NCI-H1092 treated with DMSO at 0.1 percent for 48 hours (cell line): ENCODE data around the gene PCDHA5.
"Not testable (repeated sequence)": the region's sequence is repeated elsewhere in the genome, so short reads cannot be mapped to it uniquely, and the experiment has no call there.

Experiments
- DNase-seq: peaks from one replicate; lab custom pipeline; 2025; lab: John Stamatoyannopoulos, UW

Gene PCDHA5

DNA sequence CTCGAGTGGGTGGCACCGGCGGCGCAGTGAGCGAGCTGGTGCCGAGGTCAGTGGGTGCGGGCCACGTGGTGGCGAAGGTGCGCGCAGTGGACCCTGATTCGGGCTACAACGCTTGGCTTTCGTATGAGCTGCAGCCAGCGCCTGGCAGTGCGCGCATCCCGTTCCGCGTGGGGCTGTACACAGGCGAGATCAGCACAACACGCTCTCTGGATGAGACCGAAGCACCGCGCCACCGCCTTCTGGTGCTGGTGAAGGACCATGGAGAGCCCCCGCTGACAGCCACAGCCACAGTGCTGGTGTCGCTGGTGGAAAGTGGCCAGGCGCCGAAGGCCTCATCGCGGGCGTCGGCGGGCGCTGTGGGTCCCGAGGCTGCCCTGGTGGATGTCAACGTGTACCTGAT lies 2.1 kb downstream of the PCDHA5 start:
- no peak for DNase-seq

- no peak for DNase-seq
Observed at GRCh38 chr5:140827704-140828361, 6.4 kb downstream of the PCDHA5 start, which contains the start of gene PCDHA6. Gene PCDHA6 (plus strand): TSS chr5:140827960. CDS start chr5:140828092, 132 bp downstream.

DNA sequence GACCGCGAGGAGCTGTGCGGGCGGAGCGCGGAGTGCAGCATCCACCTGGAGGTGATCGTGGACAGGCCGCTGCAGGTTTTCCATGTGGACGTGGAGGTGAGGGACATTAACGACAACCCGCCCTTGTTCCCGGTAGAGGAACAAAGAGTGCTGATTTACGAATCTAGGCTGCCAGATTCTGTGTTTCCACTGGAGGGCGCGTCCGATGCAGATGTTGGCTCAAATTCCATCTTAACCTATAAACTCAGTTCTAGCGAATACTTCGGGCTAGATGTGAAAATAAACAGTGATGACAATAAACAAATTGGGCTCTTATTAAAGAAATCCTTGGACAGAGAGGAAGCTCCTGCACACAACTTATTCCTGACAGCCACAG lies 6.9 kb downstream of the PCDHA5 start:
- DNase-seq, result no peak

DNA sequence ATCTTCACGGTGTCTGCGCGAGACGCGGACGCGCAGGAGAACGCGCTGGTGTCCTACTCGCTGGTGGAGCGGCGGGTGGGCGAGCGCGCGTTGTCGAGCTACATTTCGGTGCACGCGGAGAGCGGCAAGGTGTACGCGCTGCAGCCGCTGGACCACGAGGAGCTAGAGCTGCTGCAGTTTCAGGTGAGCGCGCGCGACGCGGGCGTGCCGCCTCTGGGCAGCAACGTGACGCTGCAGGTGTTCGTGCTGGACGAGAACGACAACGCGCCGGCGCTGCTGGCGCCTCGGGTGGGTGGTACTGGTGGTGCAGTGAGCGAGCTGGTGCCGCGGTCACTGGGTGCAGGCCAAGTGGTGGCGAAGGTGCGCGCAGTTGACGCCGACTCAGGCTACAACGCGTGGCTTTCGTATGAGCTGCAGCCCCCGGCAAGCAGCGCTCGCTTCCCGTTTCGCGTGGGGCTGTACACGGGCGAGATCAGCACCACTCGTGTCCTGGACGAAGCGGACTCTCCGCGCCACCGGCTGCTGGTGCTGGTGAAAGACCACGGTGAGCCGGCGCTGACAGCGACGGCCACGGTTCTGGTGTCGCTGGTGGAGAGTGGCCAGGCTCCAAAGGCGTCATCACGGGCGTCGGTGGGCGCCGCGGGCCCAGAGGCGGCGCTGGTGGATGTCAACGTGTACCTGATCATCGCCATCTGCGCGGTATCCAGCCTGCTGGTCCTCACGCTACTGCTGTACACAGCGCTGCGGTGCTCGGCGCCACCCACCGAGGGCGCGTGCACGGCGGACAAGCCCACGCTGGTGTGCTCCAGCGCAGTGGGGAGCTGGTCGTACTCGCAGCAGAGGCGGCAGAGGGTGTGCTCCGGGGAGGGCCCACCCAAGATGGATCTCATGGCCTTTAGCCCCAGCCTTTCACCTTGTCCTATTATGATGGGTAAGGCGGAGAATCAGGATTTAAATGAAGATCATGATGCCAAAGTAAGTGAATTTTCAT lies 8.4 kb downstream of the PCDHA5 start:
- DNase-seq, result not testable (repeated sequence)

DNA sequence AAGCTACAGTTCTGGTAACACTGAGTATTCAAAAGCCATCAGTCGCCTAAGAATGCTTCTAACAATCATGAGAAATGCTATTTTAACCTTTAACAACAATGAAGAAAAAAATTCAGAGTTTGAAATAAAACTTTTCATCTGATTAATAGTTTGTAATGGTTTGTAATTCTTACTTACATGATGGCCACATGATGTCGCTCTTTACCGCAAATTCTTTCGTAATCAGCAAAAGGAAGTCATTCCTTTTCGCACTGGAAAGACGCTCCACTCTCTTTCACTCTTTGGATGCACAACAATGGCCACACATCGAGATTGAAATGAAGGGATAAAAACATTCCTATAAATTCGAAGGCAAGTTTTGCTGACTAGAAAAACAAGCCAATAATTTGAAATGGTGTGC lies 12.6 kb downstream of the PCDHA5 start, which contains the start of gene PCDHA7:
TSS of gene PCDHA7 (plus strand) at position 277 of the 400 bp plus-strand sequence. CDS start at position 392, 115 bp downstream.
- no peak for DNase-seq

DNA sequence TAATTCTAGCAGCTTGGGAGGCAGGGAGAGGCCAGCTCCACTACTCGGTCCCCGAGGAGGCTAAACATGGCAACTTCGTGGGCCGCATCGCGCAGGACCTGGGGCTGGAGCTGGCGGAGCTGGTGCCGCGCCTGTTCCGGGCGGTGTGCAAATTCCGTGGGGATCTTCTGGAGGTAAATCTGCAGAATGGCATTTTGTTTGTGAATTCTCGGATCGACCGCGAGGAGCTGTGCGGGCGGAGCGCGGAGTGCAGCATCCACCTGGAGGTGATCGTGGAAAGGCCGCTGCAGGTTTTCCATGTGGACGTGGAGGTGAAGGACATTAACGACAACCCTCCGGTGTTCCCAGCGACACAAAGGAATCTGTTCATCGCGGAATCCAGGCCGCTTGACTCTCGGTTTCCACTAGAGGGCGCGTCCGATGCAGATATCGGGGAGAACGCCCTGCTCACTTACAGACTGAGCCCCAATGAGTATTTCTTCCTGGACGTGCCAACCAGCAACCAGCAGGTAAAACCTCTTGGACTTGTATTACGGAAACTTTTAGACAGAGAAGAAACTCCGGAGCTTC lies 13.1 kb downstream of the PCDHA5 start:
- DNase-seq, result not testable (repeated sequence)

DNA sequence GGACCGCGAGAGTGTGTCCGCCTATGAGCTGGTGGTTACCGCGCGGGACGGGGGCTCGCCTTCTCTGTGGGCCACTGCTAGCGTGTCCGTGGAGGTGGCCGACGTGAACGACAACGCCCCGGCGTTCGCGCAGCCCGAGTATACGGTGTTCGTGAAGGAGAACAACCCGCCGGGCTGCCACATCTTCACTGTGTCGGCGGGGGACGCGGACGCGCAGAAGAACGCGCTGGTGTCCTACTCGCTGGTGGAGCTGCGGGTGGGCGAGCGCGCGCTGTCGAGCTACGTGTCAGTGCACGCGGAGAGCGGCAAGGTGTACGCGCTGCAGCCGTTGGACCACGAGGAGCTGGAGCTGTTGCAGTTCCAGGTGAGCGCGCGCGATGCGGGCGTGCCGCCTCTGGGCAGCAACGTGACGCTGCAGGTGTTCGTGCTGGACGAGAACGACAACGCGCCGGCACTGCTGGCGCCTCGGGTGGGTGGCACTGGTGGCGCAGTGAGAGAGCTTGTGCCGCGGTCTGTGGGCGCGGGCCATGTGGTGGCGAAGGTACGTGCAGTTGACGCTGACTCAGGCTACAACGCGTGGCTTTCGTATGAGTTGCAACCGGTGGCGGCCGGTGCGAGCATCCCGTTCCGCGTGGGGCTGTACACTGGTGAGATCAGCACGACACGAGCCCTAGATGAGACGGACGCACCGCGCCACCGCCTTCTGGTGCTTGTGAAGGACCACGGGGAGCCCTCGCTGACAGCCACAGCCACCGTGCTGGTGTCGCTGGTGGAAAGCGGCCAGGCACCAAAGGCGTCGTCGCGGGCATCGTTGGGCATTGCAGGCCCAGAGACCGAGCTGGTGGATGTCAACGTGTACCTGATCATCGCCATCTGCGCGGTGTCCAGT lies 14.5 kb downstream of the PCDHA5 start:
- no peak for DNase-seq

DNA sequence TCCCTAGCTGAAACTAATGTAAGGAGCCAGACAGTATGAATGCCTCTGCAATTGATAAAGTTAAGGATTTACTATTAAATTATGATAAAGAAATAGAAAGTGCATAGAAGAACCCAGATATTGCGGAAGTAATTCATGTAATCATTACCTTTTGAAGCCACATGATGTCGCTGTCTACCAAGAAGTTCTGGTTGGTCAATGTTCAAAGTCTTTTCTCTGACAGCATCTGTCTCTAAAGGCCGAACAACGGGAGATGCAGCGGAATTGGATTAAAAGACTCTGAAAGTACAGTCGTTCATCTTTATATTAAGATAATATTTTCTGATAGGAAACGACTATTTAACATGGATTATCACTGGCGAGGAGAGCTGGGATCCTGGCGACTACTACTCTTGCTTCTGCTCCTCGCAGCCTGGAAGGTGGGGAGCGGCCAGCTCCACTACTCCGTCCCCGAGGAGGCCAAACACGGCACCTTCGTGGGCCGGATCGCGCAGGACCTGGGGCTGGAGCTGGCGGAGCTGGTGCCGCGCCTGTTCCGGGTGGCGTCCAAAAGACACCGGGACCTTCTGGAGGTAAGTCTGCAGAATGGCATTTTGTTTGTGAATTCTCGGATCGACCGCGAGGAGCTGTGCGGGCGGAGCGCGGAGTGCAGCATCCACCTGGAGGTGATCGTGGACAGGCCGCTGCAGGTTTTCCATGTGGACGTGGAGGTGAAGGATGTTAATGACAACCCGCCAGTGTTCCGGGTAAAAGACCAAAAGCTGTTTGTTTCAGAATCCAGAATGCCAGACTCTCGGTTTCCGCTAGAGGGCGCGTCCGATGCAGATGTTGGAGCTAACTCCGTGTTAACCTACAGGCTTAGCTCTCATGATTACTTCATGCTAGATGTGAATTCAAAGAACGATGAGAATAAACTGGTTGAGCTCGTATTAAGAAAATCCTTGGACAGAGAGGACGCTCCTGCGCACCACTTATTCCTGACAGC lies 19.9 kb downstream of the PCDHA5 start, which contains the start of gene PCDHA8:
TSS of gene PCDHA8 (plus strand) at position 210 of the 985 bp plus-strand sequence. CDS start at position 345, 135 bp downstream.
- DNase-seq, result no peak

DNA sequence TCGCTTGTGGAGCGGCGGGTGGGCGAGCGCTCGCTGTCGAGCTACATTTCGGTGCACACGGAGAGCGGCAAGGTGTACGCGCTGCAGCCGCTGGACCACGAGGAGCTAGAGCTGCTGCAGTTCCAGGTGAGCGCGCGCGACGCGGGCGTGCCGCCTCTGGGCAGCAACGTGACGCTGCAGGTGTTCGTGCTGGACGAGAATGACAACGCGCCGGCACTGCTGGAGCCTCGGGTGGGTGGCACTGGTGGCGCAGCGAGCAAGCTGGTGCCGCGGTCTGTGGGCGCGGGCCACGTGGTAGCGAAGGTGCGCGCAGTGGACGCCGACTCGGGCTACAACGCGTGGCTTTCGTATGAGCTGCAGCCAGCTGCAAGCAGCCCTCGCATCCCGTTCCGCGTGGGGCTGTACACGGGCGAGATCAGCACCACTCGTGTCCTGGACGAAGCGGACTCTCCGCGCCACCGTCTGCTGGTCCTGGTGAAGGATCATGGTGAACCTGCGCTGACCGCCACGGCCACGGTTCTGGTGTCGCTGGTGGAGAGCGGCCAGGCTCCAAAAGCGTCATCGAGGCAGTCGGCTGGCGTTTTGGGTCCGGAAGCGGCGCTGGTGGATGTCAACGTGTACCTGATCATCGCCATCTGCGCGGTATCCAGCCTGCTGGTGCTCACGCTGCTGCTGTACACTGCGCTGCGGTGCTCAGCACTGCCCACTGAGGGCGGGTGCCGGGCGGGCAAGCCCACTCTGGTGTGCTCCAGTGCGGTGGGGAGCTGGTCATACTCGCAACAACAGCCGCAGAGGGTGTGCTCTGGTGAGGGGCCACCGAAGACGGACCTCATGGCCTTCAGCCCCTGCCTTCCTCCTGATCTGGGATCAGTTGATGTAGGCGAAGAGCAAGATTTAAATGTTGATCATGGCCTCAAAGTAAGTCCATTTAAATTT lies 21.7 kb downstream of the PCDHA5 start:
- no peak for DNase-seq

DNA sequence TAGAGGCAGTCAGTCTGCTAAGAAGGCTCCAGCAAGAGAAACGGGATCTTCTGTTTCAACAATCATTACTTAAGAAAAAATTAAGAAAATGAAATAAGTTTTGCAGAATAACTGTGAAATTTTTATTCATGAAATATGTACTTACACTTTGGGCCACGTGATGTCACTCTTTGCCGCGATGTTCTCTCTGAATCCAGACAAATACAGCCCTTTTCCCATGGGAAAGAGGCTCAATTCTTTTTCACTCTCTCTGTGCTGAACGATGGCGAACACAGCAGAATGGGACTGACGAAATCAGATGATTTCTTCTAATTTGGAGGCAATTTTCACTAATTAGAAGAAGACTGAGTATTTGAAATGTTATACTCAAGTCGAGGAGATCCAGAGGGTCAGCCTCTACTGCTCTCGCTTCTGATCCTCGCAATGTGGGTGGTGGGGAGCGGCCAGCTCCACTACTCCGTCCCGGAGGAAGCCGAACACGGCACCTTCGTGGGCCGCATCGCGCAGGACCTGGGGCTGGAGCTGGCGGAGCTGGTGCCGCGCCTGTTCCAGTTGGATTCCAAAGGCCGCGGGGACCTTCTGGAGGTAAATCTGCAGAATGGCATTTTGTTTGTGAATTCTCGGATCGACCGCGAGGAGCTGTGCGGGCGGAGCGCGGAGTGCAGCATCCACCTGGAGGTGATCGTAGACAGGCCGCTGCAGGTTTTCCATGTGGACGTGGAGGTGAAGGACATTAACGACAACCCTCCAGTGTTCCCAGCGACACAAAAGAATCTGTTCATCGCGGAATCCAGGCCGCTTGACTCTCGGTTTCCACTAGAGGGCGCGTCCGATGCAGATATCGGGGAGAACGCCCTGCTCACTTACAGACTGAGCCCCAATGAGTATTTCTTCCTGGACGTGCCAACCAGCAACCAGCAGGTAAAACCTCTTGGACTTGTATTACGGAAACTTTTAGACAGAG lies 27.0 kb downstream of the PCDHA5 start, which contains the start of gene PCDHA9:
TSS of gene PCDHA9 (plus strand) at position 244 of the 964 bp plus-strand sequence. CDS start at position 358, 114 bp downstream.
- DNase-seq, result not testable (repeated sequence)

DNA sequence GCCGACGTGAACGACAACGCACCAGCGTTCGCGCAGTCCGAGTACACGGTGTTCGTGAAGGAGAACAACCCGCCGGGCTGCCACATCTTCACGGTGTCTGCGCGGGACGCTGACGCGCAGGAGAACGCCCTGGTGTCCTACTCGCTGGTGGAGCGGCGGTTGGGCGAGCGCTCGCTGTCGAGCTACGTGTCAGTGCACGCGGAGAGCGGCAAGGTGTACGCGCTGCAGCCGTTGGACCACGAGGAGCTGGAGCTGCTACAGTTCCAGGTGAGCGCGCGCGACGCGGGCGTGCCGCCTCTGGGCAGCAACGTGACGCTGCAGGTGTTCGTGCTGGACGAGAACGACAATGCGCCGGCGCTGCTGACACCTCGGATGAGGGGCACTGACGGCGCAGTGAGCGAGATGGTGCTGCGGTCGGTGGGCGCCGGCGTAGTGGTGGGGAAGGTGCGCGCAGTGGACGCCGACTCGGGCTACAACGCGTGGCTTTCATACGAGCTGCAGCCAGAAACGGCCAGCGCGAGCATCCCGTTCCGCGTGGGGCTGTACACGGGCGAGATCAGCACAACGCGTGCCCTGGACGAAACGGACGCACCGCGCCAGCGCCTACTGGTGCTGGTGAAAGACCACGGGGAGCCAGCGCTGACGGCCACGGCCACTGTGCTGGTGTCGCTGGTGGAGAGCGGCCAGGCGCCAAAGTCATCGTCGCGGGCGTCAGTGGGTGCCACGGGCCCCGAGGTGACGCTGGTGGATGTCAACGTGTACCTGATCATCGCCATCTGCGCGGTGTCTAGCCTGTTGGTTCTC lies 28.6 kb downstream of the PCDHA5 start:
- not testable (repeated sequence) for DNase-seq

GRCh38 chr5:140855772-140856674 lies 34.6 kb downstream of the PCDHA5 start, which contains the start of gene PCDHA10:
Gene PCDHA10 (plus strand): TSS chr5:140855897. CDS start chr5:140856049, 152 bp downstream.
- DNase-seq, result no peak

GRCh38 chr5:140857177-140857986 lies 36.0 kb downstream of the PCDHA5 start:
- no peak for DNase-seq

- DNase-seq, result no peak
Observed at GRCh38 chr5:140857987-140858240, 36.5 kb downstream of the PCDHA5 start.
